Esophagus (tissue), 2 donors: ENCODE results near the gene FER. TPM values are rescaled to one million over a fixed set of nuclear protein-coding genes. Genes with fewer than 3 reads are reported as not detected.
"Not testable (repeated sequence)": the region's sequence is repeated elsewhere in the genome, so short reads cannot be mapped to it uniquely, and the experiment has no call there.

Experiments used
- H3K27ac ChIP-seq, 2 donors: one replicate each; pipeline ENCODE4 v1.5.1; 2013; ENCODE audit warnings: low read depth in 2 of 2, mild to moderate bottlenecking in 2 of 2, inconsistent platforms in 1 of 2, low read length in 1 of 2, moderate library complexity in 1 of 2
- H3K27me3 ChIP-seq, 2 donors: one replicate each; pipeline ENCODE4 v1.6.1; 2013; ENCODE audit warnings: low read length in 2 of 2, control low read depth in 1 of 2, mild to moderate bottlenecking in 1 of 2; ENCODE audit not compliant: insufficient read depth in 2 of 2, control insufficient read depth in 1 of 2
- H3K36me3 ChIP-seq, 2 donors: one replicate each; pipeline ENCODE4 v1.6.1; 2013; ENCODE audit warnings: low read length in 1 of 2; ENCODE audit not compliant: control insufficient read depth in 2 of 2, insufficient read depth in 2 of 2
- H3K4me1 ChIP-seq, 2 donors: one replicate each; pipeline ENCODE4 v1.6.1; 2013; ENCODE audit warnings: low read length in 1 of 2; ENCODE audit not compliant: control insufficient read depth in 2 of 2, insufficient read depth in 2 of 2
- H3K4me3 ChIP-seq, 2 donors: one replicate each; pipeline ENCODE4 v1.5.1; 2013; ENCODE audit warnings: low read length in 2 of 2, mild to moderate bottlenecking in 2 of 2, low read depth in 1 of 2, moderate library complexity in 1 of 2
- H3K9me3 ChIP-seq, 2 donors: one replicate each; pipeline ENCODE4 v1.6.1; 2013; ENCODE audit warnings: mild to moderate bottlenecking in 2 of 2, low read depth in 1 of 2, low read length in 1 of 2, moderate library complexity in 1 of 2; ENCODE audit not compliant: control insufficient read depth in 2 of 2, insufficient read depth in 1 of 2
- WGBS, 2 donors: extraction: QIAGEN DNeasy Blood & Tissue Kit; methylation state at CpG; one replicate each; pipeline ENCODE4 v1.1.7; 2013; 5-methylcytosine and 5-hydroxymethylcytosine counted together
- polyA plus RNA-seq, 2 donors: library from polyadenylated mRNA; stranded (reverse); fragments of 200-250 nt; gene quantifications; one replicate each; pipeline ENCODE4 v1.2.3, GENCODE V29; 2013
- donor health status: healthy with polysubstance abuse.
- donor health status: Bipolar disorder and iron deficiency.

Gene FER
- polyA plus RNA-seq, 2 donors, result 3.2 to 5.1 TPM

- WGBS, 2 donors, result 93 to 95% methylated on average over 3 of the region's 3 CpGs
- H3K27ac ChIP-seq, result no peak overlapping the region
- no peaks in the 10 kb centered on the region for H3K4me1 ChIP-seq
These were observed 15.7 kb downstream of the FER start for GRCh38 chr5:108763222-108763916.

GRCh38 chr5:108765647-108766046, 17.9 kb downstream of the FER start:
- H3K4me3 ChIP-seq, result no peak overlapping the region
- no peaks in the 10 kb centered on the region for H3K27me3 ChIP-seq
- no peaks in the 10 kb centered on the region for H3K4me1 ChIP-seq
- H3K36me3 ChIP-seq, result no peaks in the 10 kb centered on the region
- H3K9me3 ChIP-seq, result no peaks in the 10 kb centered on the region
- no peak overlapping the region for H3K27ac ChIP-seq

More at GRCh38 chr5:108763222-108763916, 15.7 kb downstream of the FER start:
- no peak overlapping the region for H3K4me3 ChIP-seq
- no peaks in the 10 kb centered on the region for H3K36me3 ChIP-seq
- no peaks in the 10 kb centered on the region for H3K9me3 ChIP-seq
- no peaks in the 10 kb centered on the region for H3K27me3 ChIP-seq

GRCh38 chr5:108766916-108767315, 19.2 kb downstream of the FER start:
- 83 to 88% methylated on average over 5 of the region's 5 CpGs for WGBS, 2 donors
- H3K36me3 ChIP-seq, result not testable (repeated sequence)

GRCh38 chr5:108769352-108769751, 21.7 kb downstream of the FER start:
- Histone ChIP-seq H3K36me3 (no peaks in the 10 kb centered on the region), H3K4me3 (no peak overlapping the region), H3K27ac (no peak overlapping the region), H3K4me1 (no peaks in the 10 kb centered on the region), H3K27me3 (no peaks in the 10 kb centered on the region), H3K9me3 (no peaks in the 10 kb centered on the region)
- 48 to 57% methylated on average over 1 of the region's 1 CpG for WGBS, 2 donors

More at GRCh38 chr5:108766916-108767315, 19.2 kb downstream of the FER start:
- H3K27me3 ChIP-seq, H3K4me3 ChIP-seq, H3K9me3 ChIP-seq, H3K4me1 ChIP-seq, H3K27ac ChIP-seq: not testable (repeated sequence)

GRCh38 chr5:108772626-108773025, 24.9 kb downstream of the FER start:
- 60 to 70% methylated on average over 1 of the region's 1 CpG for WGBS, 2 donors
- Histone ChIP-seq H3K36me3 (no peaks in the 10 kb centered on the region), H3K9me3 (no peaks in the 10 kb centered on the region), H3K4me3 (no peak overlapping the region), H3K27ac (no peak overlapping the region), H3K4me1 (no peaks in the 10 kb centered on the region), H3K27me3 (no peaks in the 10 kb centered on the region)

GRCh38 chr5:108773330-108773729, 25.6 kb downstream of the FER start:
- Histone ChIP-seq H3K27ac (no peak overlapping the region), H3K27me3 (no peaks in the 10 kb centered on the region), H3K36me3 (no peaks in the 10 kb centered on the region), H3K4me1 (no peaks in the 10 kb centered on the region), H3K9me3 (no peaks in the 10 kb centered on the region), H3K4me3 (no peak overlapping the region)
- WGBS, 2 donors, result 98 to 99% methylated on average over 2 of the region's 2 CpGs

- not testable (repeated sequence) for H3K4me3 ChIP-seq, H3K27ac ChIP-seq, H3K9me3 ChIP-seq, H3K27me3 ChIP-seq, H3K36me3 ChIP-seq, H3K4me1 ChIP-seq
- WGBS, 2 donors, result 92 to 96% methylated on average over 2 of the region's 2 CpGs
These were observed 26.4 kb downstream of the FER start for GRCh38 chr5:108774079-108774478.

- H3K27ac ChIP-seq, H3K9me3 ChIP-seq, H3K36me3 ChIP-seq, H3K27me3 ChIP-seq, H3K4me3 ChIP-seq, H3K4me1 ChIP-seq: not testable (repeated sequence)
- 92 to 96% methylated on average over 3 of the region's 3 CpGs for WGBS, 2 donors
These were observed 29.9 kb downstream of the FER start for GRCh38 chr5:108777582-108777981.

GRCh38 chr5:108784577-108784976, 36.9 kb downstream of the FER start:
- H3K27me3 ChIP-seq, H3K27ac ChIP-seq, H3K4me3 ChIP-seq, H3K9me3 ChIP-seq: not testable (repeated sequence)
- Histone ChIP-seq H3K36me3 (peaks cover 0 to 11% of the 10 kb centered on the region in 2 donors), H3K4me1 (peaks cover 0 to 13% of the 10 kb centered on the region in 2 donors)
- WGBS, 2 donors, result 91 to 97% methylated on average over 4 of the region's 4 CpGs

GRCh38 chr5:108786806-108787483, 39.2 kb downstream of the FER start:
- Histone ChIP-seq H3K9me3 (peaks cover 0 to 8% of the 10 kb centered on the region in 2 donors), H3K4me3 (no peak overlapping the region), H3K4me1 (peaks cover 0 to 13% of the 10 kb centered on the region in 2 donors), H3K27ac (no peak overlapping the region), H3K36me3 (peaks cover 0 to 11% of the 10 kb centered on the region in 2 donors), H3K27me3 (no peaks in the 10 kb centered on the region)
- 88 to 90% methylated on average over 12 of the region's 12 CpGs for WGBS, 2 donors
